ENCODE data around the gene FNBP1L. TPM values are rescaled to one million over a fixed set of nuclear protein-coding genes. Genes with fewer than 3 reads are reported as not detected.

FNBP1L gene
- total RNA-seq, 1 experiment from 2014 or later = 43.5 TPM

DNA sequence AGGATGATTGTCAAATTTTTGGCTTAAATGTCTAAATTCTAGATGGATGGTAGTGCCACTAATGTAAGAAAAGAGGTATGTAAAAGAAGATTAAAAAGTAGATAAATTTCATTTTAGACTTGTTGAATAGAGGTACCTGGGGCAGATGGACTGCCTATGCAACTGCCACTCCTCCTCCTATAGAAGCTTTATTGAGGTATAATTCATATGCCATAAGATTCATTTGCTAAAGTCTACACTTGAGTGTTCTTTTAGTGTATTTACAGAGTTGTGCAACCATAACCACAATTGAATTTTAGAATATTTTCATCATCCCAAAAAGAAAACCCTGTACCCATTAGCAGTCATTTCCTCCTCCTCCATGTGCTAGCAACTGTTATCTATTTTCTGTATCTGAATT is 70.6 kb downstream of the FNBP1L start:
- H3K9me3 ChIP-seq (replicated peaks) = no peaks in the 10 kb centered on the region; the same call in 1 of the 2 replicates
- H3K27me3 ChIP-seq = no peaks in the 10 kb centered on the region
- no peak for DNase-seq
- H3K4me3 ChIP-seq = no peak overlapping the region
- no peak overlapping the region for H3K27ac ChIP-seq
- no peaks in the 10 kb centered on the region for H3K4me1 ChIP-seq
- H3K36me3 ChIP-seq = no peaks in the 10 kb centered on the region

DNA sequence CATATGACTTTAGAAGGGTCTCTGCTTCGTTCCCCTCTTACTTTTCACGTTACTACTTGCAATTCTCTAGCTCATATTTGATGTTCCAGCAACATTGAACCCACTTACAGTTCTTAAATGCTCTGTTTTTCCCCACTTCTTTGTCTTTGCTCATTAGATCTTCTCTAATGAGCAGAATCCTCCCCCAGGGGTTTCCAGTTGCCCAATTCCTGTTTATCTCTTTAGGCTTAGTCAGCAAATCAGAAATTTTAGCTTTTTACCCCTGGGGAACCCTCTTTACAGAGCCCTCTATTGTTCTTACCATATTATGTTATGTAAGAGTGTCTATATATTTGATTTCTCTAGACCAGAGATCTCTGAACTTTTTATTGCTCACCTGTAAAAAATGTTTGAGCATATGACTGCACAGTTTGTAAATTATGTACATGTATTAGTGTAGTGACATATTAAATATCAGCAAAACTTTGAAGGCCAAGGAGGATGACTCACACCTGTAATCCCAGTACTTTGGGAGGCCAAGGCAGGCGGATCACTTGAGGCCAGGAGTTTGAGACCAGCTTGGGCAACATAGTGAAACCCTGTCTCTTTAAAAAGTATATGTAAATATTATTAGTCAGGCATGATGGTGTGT is 71.4 kb downstream of the FNBP1L start:
- no peak overlapping the region for H3K4me3 ChIP-seq
- H3K9me3 ChIP-seq (replicated peaks) = no peaks in the 10 kb centered on the region; the same call in 1 of the 2 replicates
- H3K4me1 ChIP-seq = no peaks in the 10 kb centered on the region
- H3K27ac ChIP-seq = no peak overlapping the region
- 0 out of 2 replicates have a peak, but pooled peaks cover 2% of the 10 kb centered on the region for H3K36me3 ChIP-seq
- no peak for DNase-seq
- no peaks in the 10 kb centered on the region for H3K27me3 ChIP-seq

DNA sequence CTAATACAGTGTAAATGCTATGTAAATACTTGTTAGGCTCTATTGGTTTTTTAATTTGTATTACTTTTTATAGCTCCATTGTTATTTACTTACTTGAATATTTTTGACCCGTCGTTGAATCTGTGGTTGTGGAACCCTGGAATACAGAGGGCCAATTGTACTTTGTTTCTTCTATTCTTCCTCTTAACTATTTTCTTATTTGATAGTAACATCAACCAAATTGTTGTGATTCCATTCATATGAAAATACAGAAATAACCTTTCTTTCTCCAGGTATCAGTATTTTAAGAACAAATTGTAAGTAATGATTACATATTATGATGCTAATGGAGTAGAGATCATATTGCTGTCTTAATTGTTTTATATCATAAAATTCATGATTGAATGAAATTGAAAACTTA is 73.7 kb downstream of the FNBP1L start:
- Histone ChIP-seq H3K4me1 (no peaks in the 10 kb centered on the region), H3K9me3 (replicated peaks) (no peaks in the 10 kb centered on the region; the same call in 1 of the 2 replicates), H3K27me3 (no peaks in the 10 kb centered on the region), H3K4me3 (no peak overlapping the region), H3K27ac (no peak overlapping the region), H3K36me3 (peaks cover 8% of the 10 kb centered on the region)
- no peak for DNase-seq

DNA sequence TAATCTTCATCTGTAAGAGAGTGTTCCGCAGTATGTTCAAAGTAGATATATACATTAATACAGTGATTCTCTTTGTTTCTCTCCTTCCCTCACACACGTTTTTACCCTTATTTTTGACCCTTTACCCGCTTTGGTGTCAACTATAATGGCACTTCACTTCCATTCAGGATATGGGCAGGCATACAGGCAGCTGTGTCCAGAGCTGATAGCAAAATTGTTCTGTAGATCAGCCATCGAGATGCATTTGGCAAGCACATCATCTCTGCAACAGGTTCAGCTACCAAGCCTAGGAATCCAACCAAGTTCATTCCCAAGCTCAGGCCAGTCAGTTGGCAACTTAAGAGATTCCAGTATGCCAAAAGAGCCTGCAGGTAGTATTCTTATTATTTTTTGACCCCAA is 74.8 kb downstream of the FNBP1L start:
- H3K4me1 ChIP-seq = no peaks in the 10 kb centered on the region
- no peaks in the 10 kb centered on the region for H3K27me3 ChIP-seq

DNA sequence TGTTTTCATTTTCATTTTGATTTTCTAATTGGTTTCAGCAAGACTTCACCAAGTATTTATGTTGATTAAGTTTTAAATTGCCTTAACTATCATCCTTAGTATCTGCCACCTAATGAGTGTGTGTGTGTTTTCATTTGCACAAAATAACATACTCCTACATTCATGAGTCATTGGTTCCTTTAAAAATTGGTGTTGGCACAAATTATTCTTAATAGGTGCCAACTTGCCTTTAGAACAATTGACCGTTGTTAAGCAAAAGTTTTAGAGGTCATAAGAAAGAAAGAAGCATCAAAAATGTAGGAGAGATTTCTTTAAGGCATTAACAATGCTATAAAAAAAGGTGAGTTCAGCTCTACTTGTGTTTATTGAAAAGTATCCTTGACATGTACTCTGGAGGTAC is 77.5 kb downstream of the FNBP1L start:
- Histone ChIP-seq H3K27ac (no peak overlapping the region), H3K9me3 (replicated peaks) (no peaks in the 10 kb centered on the region; the same call in 1 of the 2 replicates), H3K27me3 (no peaks in the 10 kb centered on the region), H3K4me1 (no peaks in the 10 kb centered on the region), H3K36me3 (peaks cover 19% of the 10 kb centered on the region), H3K4me3 (no peak overlapping the region)
- DNase-seq = no peak

More for the DNA sequence above, 74.8 kb downstream of the FNBP1L start:
- H3K4me3 ChIP-seq = no peak overlapping the region
- no peak for DNase-seq
- no peak overlapping the region for H3K27ac ChIP-seq
- peaks cover 8% of the 10 kb centered on the region for H3K36me3 ChIP-seq
- no peaks in the 10 kb centered on the region; the same call in 1 of the 2 replicates for H3K9me3 ChIP-seq (replicated peaks)

DNA sequence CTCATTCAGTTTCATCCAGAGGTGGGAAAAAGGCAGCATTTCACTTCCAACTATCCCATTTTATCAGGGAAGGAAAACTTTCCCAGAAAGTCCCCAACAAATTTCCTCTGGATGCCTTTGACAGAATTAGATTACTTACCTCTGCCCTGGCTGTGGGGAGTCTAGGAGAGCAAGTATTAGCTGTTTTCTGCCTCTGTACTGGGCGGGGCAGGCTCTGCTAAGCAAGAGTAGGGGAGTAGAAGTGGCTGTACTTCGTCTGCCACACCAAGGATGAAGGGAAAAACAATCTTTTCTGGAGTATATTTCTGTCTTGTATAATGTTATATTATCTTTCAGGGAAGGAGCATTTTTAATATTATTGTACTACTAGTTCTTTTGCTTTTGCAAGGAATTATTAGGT is 78.5 kb downstream of the FNBP1L start:
- Histone ChIP-seq H3K9me3 (replicated peaks) (no peaks in the 10 kb centered on the region; the same call in 1 of the 2 replicates), H3K36me3 (peaks cover 25% of the 10 kb centered on the region), H3K27me3 (no peaks in the 10 kb centered on the region), H3K4me1 (no peaks in the 10 kb centered on the region), H3K27ac (no peak overlapping the region), H3K4me3 (no peak overlapping the region)
- DNase-seq = no peak

DNA sequence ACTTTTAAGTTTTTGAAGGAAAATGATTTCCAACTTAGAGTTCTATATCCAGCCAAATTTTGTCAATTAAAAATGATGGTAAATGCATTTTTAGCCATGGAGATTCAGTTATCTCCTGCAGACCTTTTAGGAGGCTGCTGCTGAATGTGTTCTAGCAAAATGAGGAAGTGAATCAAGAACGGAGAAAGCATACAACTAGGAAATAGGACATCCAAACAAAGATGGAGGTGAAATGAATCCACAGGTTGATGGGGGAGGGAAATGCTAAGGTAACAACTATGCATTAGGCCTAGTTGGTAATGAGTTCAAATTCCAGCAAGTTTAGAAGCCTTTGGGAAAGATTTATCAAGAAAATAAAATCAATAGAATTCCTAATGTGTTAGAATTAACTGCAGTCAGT is 80.5 kb downstream of the FNBP1L start:
- no peaks in the 10 kb centered on the region for H3K27me3 ChIP-seq
- H3K4me3 ChIP-seq = no peak overlapping the region
- no peak for DNase-seq
- H3K27ac ChIP-seq = no peak overlapping the region
- no peaks in the 10 kb centered on the region for H3K9me3 ChIP-seq (replicated peaks)
- H3K4me1 ChIP-seq = no peaks in the 10 kb centered on the region
- peaks cover 29% of the 10 kb centered on the region for H3K36me3 ChIP-seq

DNA sequence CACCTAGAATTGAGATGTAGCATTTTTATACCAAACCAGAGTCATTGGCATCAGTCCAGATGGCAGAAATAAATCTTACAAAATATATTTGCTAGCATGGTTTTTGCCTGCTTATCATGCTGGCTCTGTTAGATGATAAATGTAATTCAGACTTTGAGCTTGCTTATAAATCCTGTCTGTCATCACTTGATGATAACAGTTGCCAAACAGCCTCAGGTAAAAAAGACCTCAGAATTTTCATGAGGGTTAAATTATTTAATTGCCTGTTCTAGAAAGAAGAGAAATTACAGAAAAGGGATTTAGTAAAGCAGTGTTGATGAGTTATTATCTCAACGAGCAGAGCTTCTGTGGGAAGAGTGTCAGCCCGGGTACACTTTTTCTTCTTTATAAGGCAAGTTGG is 83.3 kb downstream of the FNBP1L start:
- Histone ChIP-seq H3K27ac (no peak overlapping the region), H3K36me3 (peaks cover 28% of the 10 kb centered on the region), H3K4me1 (no peaks in the 10 kb centered on the region), H3K4me3 (no peak overlapping the region), H3K27me3 (no peaks in the 10 kb centered on the region), H3K9me3 (replicated peaks) (no peaks in the 10 kb centered on the region)
- no peak for DNase-seq

DNA sequence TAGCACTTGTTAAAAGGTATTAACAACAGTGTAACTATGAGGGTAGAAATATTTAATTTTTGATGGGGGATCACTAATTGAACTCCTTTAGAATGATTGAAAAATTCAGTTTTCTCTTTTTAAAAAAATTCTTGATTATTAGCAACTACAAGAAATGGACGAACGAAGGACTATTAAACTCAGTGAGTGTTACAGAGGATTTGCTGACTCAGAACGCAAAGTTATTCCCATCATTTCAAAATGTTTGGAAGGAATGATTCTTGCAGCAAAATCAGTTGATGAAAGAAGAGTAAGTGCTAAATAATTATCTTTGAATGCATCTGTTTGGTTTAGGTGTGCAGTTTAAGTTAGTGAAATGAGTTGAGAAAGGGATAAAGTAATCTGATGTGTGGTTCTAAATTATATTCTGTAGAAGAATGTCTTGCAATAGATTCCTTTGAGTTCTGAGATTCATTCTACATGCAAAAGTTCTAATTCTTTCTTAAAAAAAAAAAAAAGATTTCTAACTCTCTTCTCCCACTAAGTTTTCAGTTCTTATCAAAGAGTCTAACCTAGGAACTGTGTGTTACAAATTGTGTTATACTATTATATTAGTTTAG is 85.0 kb downstream of the FNBP1L start:
- Histone ChIP-seq H3K4me3 (no peak overlapping the region), H3K27me3 (no peaks in the 10 kb centered on the region), H3K9me3 (replicated peaks) (no peaks in the 10 kb centered on the region), H3K27ac (no peak overlapping the region), H3K36me3 (peaks cover 28% of the 10 kb centered on the region), H3K4me1 (no peaks in the 10 kb centered on the region)
- no peak for DNase-seq

DNA sequence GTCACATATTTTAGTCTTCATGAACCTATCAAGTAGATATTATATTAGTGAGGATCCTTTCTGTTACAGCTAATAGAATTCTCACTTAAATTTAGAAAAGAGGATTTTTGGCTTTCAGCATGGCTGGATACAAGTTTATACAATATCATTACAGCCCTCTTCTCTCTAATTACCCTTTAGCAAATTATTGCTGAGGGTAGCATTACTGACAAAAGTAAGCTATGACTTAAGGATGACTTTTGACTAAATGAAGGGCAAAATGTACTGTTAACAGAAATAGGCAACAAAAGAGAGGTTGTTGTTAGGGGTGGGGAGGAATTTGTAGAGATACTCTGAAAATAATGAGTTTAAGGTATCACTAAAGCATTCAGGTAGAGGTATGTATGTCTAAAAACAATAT is 85.8 kb downstream of the FNBP1L start:
- Histone ChIP-seq H3K36me3 (peaks cover 28% of the 10 kb centered on the region), H3K27ac (no peak overlapping the region), H3K9me3 (replicated peaks) (no peaks in the 10 kb centered on the region)

DNA sequence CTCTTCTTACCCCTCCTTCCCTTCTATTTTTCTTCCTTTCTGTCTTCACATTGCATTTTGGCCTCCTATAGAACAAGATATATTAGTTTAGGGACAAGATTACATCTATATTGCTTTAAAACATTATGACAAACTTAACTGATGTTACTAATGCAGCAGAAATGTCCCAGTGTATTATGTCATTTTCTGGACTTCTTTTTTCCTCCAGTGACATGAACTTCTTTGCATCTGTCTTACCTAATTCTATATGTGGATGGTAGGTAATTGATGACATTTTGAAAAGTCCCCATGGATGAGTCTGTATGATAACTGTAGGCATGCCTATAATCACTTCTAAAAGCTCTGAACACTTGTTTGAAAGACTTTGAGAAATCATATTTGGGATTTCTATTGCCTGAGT is 89.5 kb downstream of the FNBP1L start:
- Histone ChIP-seq H3K4me3 (no peak overlapping the region), H3K27ac (no peak overlapping the region), H3K9me3 (replicated peaks) (no peaks in the 10 kb centered on the region)

More for the DNA sequence above, 85.8 kb downstream of the FNBP1L start:
- DNase-seq = no peak
- Histone ChIP-seq H3K27me3 (no peaks in the 10 kb centered on the region), H3K4me1 (no peaks in the 10 kb centered on the region), H3K4me3 (no peak overlapping the region)

DNA sequence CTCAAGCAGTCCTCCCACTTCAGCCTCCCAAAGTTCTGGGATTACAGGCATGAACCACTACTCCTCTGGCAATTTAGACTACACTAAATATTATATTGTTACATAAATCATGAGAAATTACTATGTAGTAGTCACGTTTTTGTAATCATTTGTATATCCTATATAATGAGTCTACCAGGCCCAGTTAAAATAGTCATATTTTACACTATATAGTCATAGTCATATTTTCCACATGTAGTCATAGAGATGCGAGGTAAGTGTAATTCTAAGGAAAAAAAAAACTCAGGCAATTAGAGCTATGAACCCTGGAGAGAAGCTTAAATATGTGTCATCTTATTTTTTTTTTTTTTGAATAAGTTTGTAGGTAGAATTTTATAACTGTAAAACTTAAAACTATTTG is 90.0 kb downstream of the FNBP1L start:
- Histone ChIP-seq H3K27ac (no peak overlapping the region), H3K4me1 (peaks cover 11% of the 10 kb centered on the region), H3K36me3 (peaks cover 6% of the 10 kb centered on the region; the same call in 1 of the 2 replicates), H3K27me3 (no peaks in the 10 kb centered on the region), H3K9me3 (replicated peaks) (no peaks in the 10 kb centered on the region), H3K4me3 (no peak overlapping the region)
- no peak for DNase-seq

More for the DNA sequence above, 89.5 kb downstream of the FNBP1L start:
- peaks cover 6% of the 10 kb centered on the region; the same call in 1 of the 2 replicates for H3K36me3 ChIP-seq
- H3K4me1 ChIP-seq = peaks cover 11% of the 10 kb centered on the region
- DNase-seq = no peak
- H3K27me3 ChIP-seq = no peaks in the 10 kb centered on the region

DNA sequence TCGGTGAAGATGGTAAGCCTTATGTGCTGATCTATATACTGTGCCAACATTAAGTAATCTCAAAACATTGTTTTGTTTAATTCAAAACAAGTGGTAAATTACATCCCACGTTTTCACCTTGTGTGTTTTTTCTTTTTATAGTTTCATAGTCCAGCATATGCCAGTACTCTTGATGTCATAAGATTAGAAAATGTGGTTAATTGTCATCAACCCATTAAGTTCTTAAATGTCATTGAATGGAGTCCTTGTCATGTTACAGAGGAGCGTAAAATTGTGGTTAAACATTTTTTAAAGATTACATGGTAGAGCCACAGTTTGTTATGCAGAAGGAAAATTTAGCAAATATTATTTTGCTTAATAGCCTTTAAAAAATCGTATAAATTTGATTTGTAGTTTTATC is 93.1 kb downstream of the FNBP1L start:
- no peak overlapping the region for H3K27ac ChIP-seq
- no peaks in the 10 kb centered on the region for H3K36me3 ChIP-seq
- H3K4me1 ChIP-seq = peaks cover 11% of the 10 kb centered on the region
- DNase-seq = peak in 1 of 2 experiments; percentile 50
- no peaks in the 10 kb centered on the region for H3K27me3 ChIP-seq
- no peak overlapping the region for H3K4me3 ChIP-seq
- no peaks in the 10 kb centered on the region for H3K9me3 ChIP-seq (replicated peaks)

DNA sequence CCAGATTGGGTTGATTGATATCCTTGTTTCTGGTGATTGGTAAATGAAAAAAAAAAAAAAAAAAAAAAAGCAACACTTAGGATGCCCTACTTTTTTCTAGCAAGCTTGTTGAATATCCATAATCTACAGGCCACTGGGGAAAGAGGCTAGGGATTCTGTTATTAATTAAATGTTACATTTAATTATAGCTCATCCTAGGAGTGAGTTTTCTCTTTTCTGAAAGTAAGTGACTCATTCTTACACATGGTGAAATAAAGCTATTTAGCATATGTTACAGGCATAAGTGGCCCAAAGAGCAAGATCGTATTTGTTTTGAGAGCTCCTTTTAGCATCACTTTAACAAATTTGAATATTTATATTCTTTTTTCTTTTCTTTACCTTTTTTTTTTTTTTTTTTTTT is 94.5 kb downstream of the FNBP1L start:
- Histone ChIP-seq H3K9me3 (replicated peaks) (no peaks in the 10 kb centered on the region), H3K4me1 (peaks cover 11% of the 10 kb centered on the region), H3K36me3 (no peaks in the 10 kb centered on the region), H3K4me3 (no peak overlapping the region), H3K27me3 (no peaks in the 10 kb centered on the region), H3K27ac (no peak overlapping the region)
- no peak for DNase-seq

DNA sequence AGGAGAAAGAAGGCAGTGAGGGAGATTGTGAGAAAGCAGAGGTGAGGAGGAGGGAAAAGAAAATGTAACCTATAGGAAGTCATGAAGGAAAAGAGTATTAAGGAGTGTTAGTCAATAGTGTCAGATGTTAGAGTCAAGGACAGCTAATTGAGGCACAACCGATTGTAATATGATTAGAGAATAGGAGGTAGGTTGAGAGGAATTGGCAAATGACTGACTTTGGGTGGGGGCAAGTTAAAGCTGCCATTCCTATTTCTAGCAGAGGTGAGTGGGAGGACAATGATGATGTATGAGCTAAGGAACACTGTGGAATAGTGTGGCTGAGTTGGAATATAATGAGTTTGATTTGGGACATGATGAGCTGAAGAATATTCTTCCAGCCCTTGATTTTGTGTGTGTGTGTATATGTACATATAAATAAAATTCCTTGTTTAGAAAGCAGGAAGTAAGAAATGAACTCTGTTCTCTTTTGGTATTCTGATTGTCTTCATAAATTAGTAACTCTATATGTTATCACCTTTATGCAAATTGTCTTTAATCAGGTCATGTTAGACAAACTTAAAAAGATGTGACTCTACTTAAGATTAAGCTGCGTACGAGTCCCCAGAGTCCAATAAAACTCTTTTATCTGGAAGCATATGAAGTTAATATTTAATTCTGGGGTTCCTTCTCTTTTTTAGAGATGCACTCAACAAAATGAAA is 98.4 kb downstream of the FNBP1L start:
- H3K4me3 ChIP-seq = no peak overlapping the region
- H3K36me3 ChIP-seq = 0 out of 2 replicates have a peak, but pooled peaks cover 8% of the 10 kb centered on the region
- no peak overlapping the region for H3K27ac ChIP-seq
- no peaks in the 10 kb centered on the region for H3K27me3 ChIP-seq
- peaks cover 3% of the 10 kb centered on the region; the same call in 1 of the 2 replicates for H3K4me1 ChIP-seq
- DNase-seq = no peak
- no peaks in the 10 kb centered on the region for H3K9me3 ChIP-seq (replicated peaks)

Measured in SJCRH30 (cell line).